Activated naive CD8-positive, alpha-beta T cell treated with anti-CD3 and anti-CD28 coated beads, Interleukin-2, amount 10 ng/mL, durations not matched to agents 7 days and 5 days (primary cell): ENCODE results near the gene CDK5RAP2. TPM values are rescaled to one million over a fixed set of nuclear protein-coding genes. Genes with fewer than 3 reads are reported as not detected.

Source experiments
- ATAC-seq: fragments of 150-1000 bp; cut with Tn5 transposase; one replicate; pipeline ENCODE4 v1.10.0; 2021; ENCODE audit warnings: low read depth, moderate library complexity
- POLR2A ChIA-PET: fragments of 350-600 bp; sonication (Branson Sonifier 250); formaldehyde crosslinking; loops from one replicate; lab custom pipeline; 2021; ENCODE audit warnings: antibody characterized with exemption; lab: Charles Lee
- DNase-seq: peaks from one replicate; pipeline ENCODE4 v3.0.0; 2021
- H3K27ac Mint-ChIP-seq: one replicate; pipeline ENCODE4 v1.8.0; 2022; ENCODE audit warnings: mild to moderate bottlenecking, mixed read lengths
- H3K27me3 Mint-ChIP-seq: one replicate; pipeline ENCODE4 v1.8.0; 2022; ENCODE audit warnings: mild to moderate bottlenecking, moderate library complexity, mixed read lengths
- H3K36me3 Mint-ChIP-seq: one replicate; pipeline ENCODE4 v1.8.0; 2021; ENCODE audit warnings: mild to moderate bottlenecking, mixed read lengths
- H3K4me1 Mint-ChIP-seq: one replicate; pipeline ENCODE4 v1.8.0; 2021; ENCODE audit warnings: mixed read lengths
- H3K4me3 Mint-ChIP-seq: one replicate; pipeline ENCODE4 v1.8.0; 2022; ENCODE audit warnings: mild to moderate bottlenecking, moderate library complexity, mixed read lengths
- H3K9me3 Mint-ChIP-seq: one replicate; pipeline ENCODE4 v1.8.0; 2021; ENCODE audit warnings: mixed read lengths
- total RNA-seq, 2 experiments: library from RNA; stranded (reverse); gene quantifications; one replicate each; pipeline ENCODE4 v1.2.3, GENCODE V29; 2021

Gene CDK5RAP2
- total RNA-seq, 2 experiments from 2014 or later, result 113 TPM

GRCh38 chr9:120385606-120386389 is 194.2 kb downstream of the CDK5RAP2 start:
- no peak overlapping the region for H3K27ac Mint-ChIP-seq
- peaks cover 10% of the 10 kb centered on the region for H3K36me3 Mint-ChIP-seq

GRCh38 chr9:120384925-120385272 is 195.1 kb downstream of the CDK5RAP2 start:
- POLR2A ChIA-PET, result no interaction called here
- no peaks in the 10 kb centered on the region for H3K4me1 Mint-ChIP-seq
- ATAC-seq (no peak), DNase-seq (no peak)
- H3K9me3 Mint-ChIP-seq, result no peaks in the 10 kb centered on the region
- H3K36me3 Mint-ChIP-seq, result peaks cover 11% of the 10 kb centered on the region
- H3K4me3 Mint-ChIP-seq, result no peak overlapping the region
- H3K27ac Mint-ChIP-seq, result peak overlapping the region; percentile 9
- no peaks in the 10 kb centered on the region for H3K27me3 Mint-ChIP-seq

More at GRCh38 chr9:120385606-120386389, 194.2 kb downstream of the CDK5RAP2 start:
- ATAC-seq, result no peak
- Mint-ChIP-seq H3K4me1 (no peaks in the 10 kb centered on the region), H3K27me3 (no peaks in the 10 kb centered on the region), H3K9me3 (no peaks in the 10 kb centered on the region), H3K4me3 (no peak overlapping the region)
- POLR2A ChIA-PET, result no interaction called here
- no peak for DNase-seq

GRCh38 chr9:120383999-120384924 is 195.7 kb downstream of the CDK5RAP2 start:
- POLR2A ChIA-PET, result no interaction called here
- H3K36me3 Mint-ChIP-seq, result peaks cover 11% of the 10 kb centered on the region
- no peaks in the 10 kb centered on the region for H3K4me1 Mint-ChIP-seq
- H3K27me3 Mint-ChIP-seq, result no peaks in the 10 kb centered on the region
- ATAC-seq (no peak), DNase-seq (no peak)
- H3K27ac Mint-ChIP-seq, result peak overlapping the region; percentile 9
- no peak overlapping the region for H3K4me3 Mint-ChIP-seq
- no peaks in the 10 kb centered on the region for H3K9me3 Mint-ChIP-seq

- Mint-ChIP-seq H3K4me1 (no peaks in the 10 kb centered on the region), H3K4me3 (no peak overlapping the region), H3K27me3 (no peaks in the 10 kb centered on the region), H3K9me3 (no peaks in the 10 kb centered on the region), H3K27ac (no peak overlapping the region), H3K36me3 (peaks cover 6% of the 10 kb centered on the region)
- DNase-seq (no peak), ATAC-seq (no peak)
- POLR2A ChIA-PET, result no interaction called here
These were observed 196.4 kb downstream of the CDK5RAP2 start for GRCh38 chr9:120383611-120383998.

- DNase-seq (no peak), ATAC-seq (no peak)
- POLR2A ChIA-PET, result no interaction called here
- H3K9me3 Mint-ChIP-seq, result peaks cover 1% of the 10 kb centered on the region
- H3K27ac Mint-ChIP-seq, result no peak overlapping the region
- H3K4me1 Mint-ChIP-seq, result no peaks in the 10 kb centered on the region
- H3K36me3 Mint-ChIP-seq, result peaks cover 2% of the 10 kb centered on the region
- no peaks in the 10 kb centered on the region for H3K27me3 Mint-ChIP-seq
- no peak overlapping the region for H3K4me3 Mint-ChIP-seq
These were observed 197.5 kb downstream of the CDK5RAP2 start for GRCh38 chr9:120382453-120382852.

- no peak for DNase-seq
- no peaks in the 10 kb centered on the region for H3K4me1 Mint-ChIP-seq
- no peaks in the 10 kb centered on the region for H3K27me3 Mint-ChIP-seq
- no peak overlapping the region for H3K27ac Mint-ChIP-seq
- no peak for ATAC-seq
- peaks cover 2% of the 10 kb centered on the region for H3K9me3 Mint-ChIP-seq
- POLR2A ChIA-PET, result no interaction called here
- H3K36me3 Mint-ChIP-seq, result peaks cover 2% of the 10 kb centered on the region
- H3K4me3 Mint-ChIP-seq, result no peak overlapping the region
These were observed 198.1 kb downstream of the CDK5RAP2 start for GRCh38 chr9:120381839-120382238.

- Mint-ChIP-seq H3K27ac (no peak overlapping the region), H3K9me3 (peaks cover 6% of the 10 kb centered on the region), H3K4me1 (no peaks in the 10 kb centered on the region), H3K4me3 (no peak overlapping the region), H3K27me3 (no peaks in the 10 kb centered on the region), H3K36me3 (peaks cover 6% of the 10 kb centered on the region)
- DNase-seq (no peak), ATAC-seq (no peak)
- POLR2A ChIA-PET, result no interaction called here
These were observed 200.4 kb downstream of the CDK5RAP2 start for GRCh38 chr9:120379611-120380010.

- Mint-ChIP-seq H3K4me1 (no peaks in the 10 kb centered on the region), H3K4me3 (no peak overlapping the region), H3K27ac (no peak overlapping the region), H3K27me3 (no peaks in the 10 kb centered on the region), H3K36me3 (peaks cover 6% of the 10 kb centered on the region), H3K9me3 (peaks cover 6% of the 10 kb centered on the region)
- DNase-seq (no peak), ATAC-seq (no peak)
- POLR2A ChIA-PET, result no interaction called here
These were observed 201.3 kb downstream of the CDK5RAP2 start for GRCh38 chr9:120378680-120379079.

GRCh38 chr9:120377268-120378159 is 202.5 kb downstream of the CDK5RAP2 start:
- H3K36me3 Mint-ChIP-seq, result peaks cover 6% of the 10 kb centered on the region
- ATAC-seq, result no peak
- H3K4me3 Mint-ChIP-seq, result no peak overlapping the region
- no peaks in the 10 kb centered on the region for H3K27me3 Mint-ChIP-seq
- H3K27ac Mint-ChIP-seq, result no peak overlapping the region
- no peak for DNase-seq
- H3K4me1 Mint-ChIP-seq, result no peaks in the 10 kb centered on the region
- POLR2A ChIA-PET, result no interaction called here
- peaks cover 6% of the 10 kb centered on the region for H3K9me3 Mint-ChIP-seq

- POLR2A ChIA-PET, result no interaction called here
- Mint-ChIP-seq H3K36me3 (peaks cover 6% of the 10 kb centered on the region), H3K27ac (no peak overlapping the region), H3K27me3 (no peaks in the 10 kb centered on the region), H3K9me3 (peaks cover 6% of the 10 kb centered on the region), H3K4me1 (no peaks in the 10 kb centered on the region), H3K4me3 (no peak overlapping the region)
- DNase-seq (no peak), ATAC-seq (no peak)
These were observed 203.9 kb downstream of the CDK5RAP2 start for GRCh38 chr9:120376101-120376500.

- Mint-ChIP-seq H3K9me3 (peaks cover 6% of the 10 kb centered on the region), H3K27me3 (no peaks in the 10 kb centered on the region), H3K36me3 (peaks cover 6% of the 10 kb centered on the region), H3K4me3 (no peak overlapping the region), H3K27ac (no peak overlapping the region), H3K4me1 (no peaks in the 10 kb centered on the region)
- POLR2A ChIA-PET, result no interaction called here
- ATAC-seq (no peak), DNase-seq (no peak)
These were observed 204.7 kb downstream of the CDK5RAP2 start for GRCh38 chr9:120375316-120375715.

GRCh38 chr9:120374817-120375216 is 205.2 kb downstream of the CDK5RAP2 start:
- Mint-ChIP-seq H3K27ac (no peak overlapping the region), H3K4me3 (no peak overlapping the region), H3K36me3 (peaks cover 4% of the 10 kb centered on the region), H3K27me3 (no peaks in the 10 kb centered on the region), H3K4me1 (no peaks in the 10 kb centered on the region), H3K9me3 (peaks cover 6% of the 10 kb centered on the region)
- DNase-seq, result no peak
- ATAC-seq, result no peak
- POLR2A ChIA-PET, result no interaction called here

- POLR2A ChIA-PET, result no interaction called here
- DNase-seq (no peak), ATAC-seq (no peak)
- H3K27ac Mint-ChIP-seq, result no peak overlapping the region
- H3K4me3 Mint-ChIP-seq, result no peak overlapping the region
- peaks cover 6% of the 10 kb centered on the region for H3K9me3 Mint-ChIP-seq
- no peaks in the 10 kb centered on the region for H3K4me1 Mint-ChIP-seq
- no peaks in the 10 kb centered on the region for H3K27me3 Mint-ChIP-seq
- peaks cover 4% of the 10 kb centered on the region for H3K36me3 Mint-ChIP-seq
These were observed 205.7 kb downstream of the CDK5RAP2 start for GRCh38 chr9:120374239-120374638.
